Transverse colon (tissue), 4 donors: Measurements from ENCODE around the gene RAB37. TPM values are rescaled to one million over a fixed set of nuclear protein-coding genes. Genes with fewer than 3 reads are reported as not detected.

Experiments
- DNase-seq: peaks from one replicate; pipeline ENCODE4 v3.0.0-alpha.2; 2019
- H3K27ac ChIP-seq, 4 donors: fragments of 200-600 bp; sonication (generic); 2 replicates each; pipeline ENCODE4 v1.5.1; 2016 to 2018; ENCODE audit warnings: inconsistent platforms in 4 of 4
- H3K27me3 ChIP-seq: fragments of 200-600 bp; sonication (generic); 2 replicates; pipeline ENCODE4 v1.5.1; 2017; ENCODE audit warnings: inconsistent platforms
- H3K36me3 ChIP-seq, 4 donors: fragments of 200-600 bp; sonication (generic); 2 replicates each; pipeline ENCODE4 v1.5.1; 2017 to 2019; ENCODE audit warnings: inconsistent platforms in 4 of 4
- H3K4me1 ChIP-seq, 4 donors: fragments of 200-600 bp; sonication (generic); 2 replicates each; pipeline ENCODE4 v1.5.1; 2017 to 2020; ENCODE audit warnings: inconsistent platforms in 4 of 4
- H3K4me3 ChIP-seq, 4 donors: fragments of 200-600 bp; sonication (generic); 1 replicate in 1 of 4; 2 replicates in 3 of 4; pipeline versions ENCODE4 v1.5.1 to v1.6.1; 2017 to 2019; ENCODE audit warnings: inconsistent platforms in 4 of 4
- H3K9me3 ChIP-seq, 2 donors: fragments of 200-600 bp; sonication (generic); 2 replicates each; pipeline ENCODE4 v1.5.1; 2017 to 2019; ENCODE audit warnings: inconsistent platforms in 2 of 2
- EP300 ChIP-seq: sonication (generic); formaldehyde crosslinking; IDR thresholded peaks from one replicate; pipeline ENCODE4 v1.6.1; 2017; ENCODE audit warnings: antibody characterized with exemption, low read depth
- POLR2A ChIP-seq: fragments of 450-650 bp; IDR thresholded peaks from one replicate; pipeline ENCODE4 v1.6.1; 2016; ENCODE audit warnings: antibody characterized with exemption, mild to moderate bottlenecking, moderate library complexity
- POLR2AphosphoS5 ChIP-seq, 3 donors: sonication (generic); formaldehyde crosslinking; IDR thresholded peaks; one replicate each; pipeline ENCODE4 v1.6.1; 2016; ENCODE audit warnings: antibody characterized with exemption in 3 of 3
- WGBS, 2 donors: methylation state at CpG; one replicate each; pipeline ENCODE4 v1.1.5; 2018; ENCODE audit warnings: low coverage in 1 of 2; 5-methylcytosine and 5-hydroxymethylcytosine counted together
- in situ Hi-C, 4 donors: fragments of 200-750 bp; cut with MboI; loops; one replicate each; pipeline versions ENCODE4 v1.15.0 to v1.15.1; 2017; ENCODE audit warnings: low sequenced_read_pairs in 3 of 4, low pct_ligation_motif_present in 1 of 4, low pct_unique_long_range_greater_than_20kb in 1 of 4
- intact Hi-C: fragments of 100-400 bp; cut with DNase I; formaldehyde crosslinking; loops from one replicate; pipeline ENCODE4 v1.15.1; 2023; ENCODE audit warnings: low total_unique reads
- total RNA-seq, 4 donors: library from RNA; depleted of rRNA; stranded (reverse); fragments of >200 nt; gene quantifications; one replicate each; pipeline ENCODE4 v1.1.0, GENCODE V29; 2016
- TF ChIP-seq, protein P1 (sequence below), 5 experiments: fragments of 200-600 bp in 3 of 5; fragments of 450-650 bp in 2 of 5; sonication (generic) in 3 of 5; IDR thresholded peaks; 1 replicate in 2 of 5; 2 replicates in 3 of 5; pipeline ENCODE4 v1.5.1; 2016 to 2017; ENCODE audit warnings: antibody characterized with exemption in 5 of 5, inconsistent platforms in 3 of 5, mild to moderate bottlenecking in 2 of 5, moderate library complexity in 1 of 5

Gene RAB37
- total RNA-seq, 4 donors from 2014 or later = 5.2 to 10.5 (median 5.4) TPM; not detected in 1

DNA sequence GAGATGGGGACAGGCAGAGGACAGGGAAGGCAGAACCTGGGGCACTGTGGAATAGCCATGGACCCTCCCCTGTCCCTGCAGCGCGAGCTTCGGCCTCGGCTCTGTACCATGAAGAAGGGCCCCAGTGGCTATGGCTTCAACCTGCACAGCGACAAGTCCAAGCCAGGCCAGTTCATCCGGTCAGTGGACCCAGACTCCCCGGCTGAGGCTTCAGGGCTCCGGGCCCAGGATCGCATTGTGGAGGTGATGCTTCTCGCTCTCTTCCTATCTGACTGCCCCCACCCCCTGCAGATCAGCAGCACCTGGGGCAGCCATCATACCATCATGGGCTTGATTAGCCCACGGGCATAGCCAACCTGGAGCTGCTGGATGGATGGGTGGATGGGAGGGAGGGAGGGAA lies 24.9 kb downstream of the RAB37 start:
- no peak overlapping the region for H3K4me3 ChIP-seq
- no peaks in the 10 kb centered on the region for H3K27me3 ChIP-seq
- 98% methylated on average over 9 of the region's 11 CpGs; no CpG with 5 or more reads in 1 of the 2 donors for WGBS, 2 donors
- no peaks in the 10 kb centered on the region for H3K9me3 ChIP-seq
- H3K36me3 ChIP-seq = peaks cover 0 to 2% (median 0%) of the 10 kb centered on the region in 4 donors
- in situ Hi-C loops (no loop called here), intact Hi-C loops (no loop called here)
- TF ChIP-seq EP300 (no peak), POLR2A (no peak), POLR2AphosphoS5 (IDR thresholded peaks at IDR 0.05) (no peak)
- TF ChIP-seq, protein P1, sequence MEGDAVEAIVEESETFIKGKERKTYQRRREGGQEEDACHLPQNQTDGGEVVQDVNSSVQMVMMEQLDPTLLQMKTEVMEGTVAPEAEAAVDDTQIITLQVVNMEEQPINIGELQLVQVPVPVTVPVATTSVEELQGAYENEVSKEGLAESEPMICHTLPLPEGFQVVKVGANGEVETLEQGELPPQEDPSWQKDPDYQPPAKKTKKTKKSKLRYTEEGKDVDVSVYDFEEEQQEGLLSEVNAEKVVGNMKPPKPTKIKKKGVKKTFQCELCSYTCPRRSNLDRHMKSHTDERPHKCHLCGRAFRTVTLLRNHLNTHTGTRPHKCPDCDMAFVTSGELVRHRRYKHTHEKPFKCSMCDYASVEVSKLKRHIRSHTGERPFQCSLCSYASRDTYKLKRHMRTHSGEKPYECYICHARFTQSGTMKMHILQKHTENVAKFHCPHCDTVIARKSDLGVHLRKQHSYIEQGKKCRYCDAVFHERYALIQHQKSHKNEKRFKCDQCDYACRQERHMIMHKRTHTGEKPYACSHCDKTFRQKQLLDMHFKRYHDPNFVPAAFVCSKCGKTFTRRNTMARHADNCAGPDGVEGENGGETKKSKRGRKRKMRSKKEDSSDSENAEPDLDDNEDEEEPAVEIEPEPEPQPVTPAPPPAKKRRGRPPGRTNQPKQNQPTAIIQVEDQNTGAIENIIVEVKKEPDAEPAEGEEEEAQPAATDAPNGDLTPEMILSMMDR (IDR thresholded peaks at IDR 0.05) = no peak
- H3K4me1 ChIP-seq = peaks cover 44 to 81% (median 64%) of the 10 kb centered on the region in 4 donors
- DNase-seq = no peak
- no peak overlapping the region for H3K27ac ChIP-seq

DNA sequence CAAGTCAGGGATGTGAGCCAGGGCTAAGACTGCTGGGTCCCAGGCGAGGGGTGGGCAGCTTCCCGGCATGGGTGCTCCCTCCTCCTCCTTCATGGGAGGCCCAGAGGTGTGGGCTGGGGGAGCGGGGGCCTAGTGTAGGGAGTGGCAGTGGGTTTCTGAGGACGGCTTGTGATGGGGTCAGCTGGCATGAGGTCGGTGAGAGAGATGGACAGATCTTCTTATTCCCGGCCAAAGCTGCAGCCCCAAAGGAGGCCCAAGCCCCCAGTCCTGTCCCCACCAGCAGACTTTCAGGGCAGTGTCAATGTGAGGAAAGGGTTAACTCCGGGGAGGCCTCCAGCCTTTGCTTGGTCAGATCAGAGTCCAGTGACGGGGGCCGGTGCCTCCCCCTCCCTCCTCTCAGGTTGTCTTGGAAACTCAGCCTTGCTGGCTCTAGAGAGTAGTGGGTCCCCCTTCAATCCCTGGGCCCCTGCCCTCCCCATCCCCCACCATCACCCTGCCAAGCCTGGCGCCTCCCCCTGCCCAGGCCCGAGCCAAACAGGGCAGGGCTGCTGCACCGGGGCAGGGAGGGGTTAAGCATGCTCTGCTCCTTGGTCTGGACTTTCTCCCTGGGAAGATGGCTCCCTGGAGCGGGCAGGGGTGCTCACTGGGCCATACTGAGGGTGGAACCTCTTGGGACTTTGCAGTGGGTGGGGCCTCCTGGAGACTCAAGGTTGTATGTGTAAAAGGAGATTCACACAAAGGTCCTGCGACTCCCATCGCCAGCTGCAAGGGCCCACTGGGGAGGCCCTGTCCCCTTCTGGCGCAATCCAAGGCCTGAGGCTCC lies 26.7 kb downstream of the RAB37 start:
- no peaks in the 10 kb centered on the region for H3K27me3 ChIP-seq
- intact Hi-C loops (no loop called here), in situ Hi-C loops (no loop called here)
- H3K9me3 ChIP-seq = no peaks in the 10 kb centered on the region
- H3K4me3 ChIP-seq = no peak overlapping the region
- peak overlapping the region; percentile 37 to 58 (median 51) for H3K27ac ChIP-seq
- DNase-seq = peak; percentile 82
- H3K4me1 ChIP-seq = peaks cover 25 to 74% (median 45%) of the 10 kb centered on the region in 4 donors
- WGBS, 2 donors = 67% methylated on average over 11 of the region's 16 CpGs; no CpG with 5 or more reads in 1 of the 2 donors
- H3K36me3 ChIP-seq = peaks cover 0 to 10% (median 1%) of the 10 kb centered on the region in 4 donors
- peak in 2 of 3 donors; percentile 25 to 40 for TF ChIP-seq POLR2AphosphoS5 (IDR thresholded peaks at IDR 0.05)
- peak; percentile 39 for TF ChIP-seq POLR2A
- TF ChIP-seq EP300 = no peak

DNA sequence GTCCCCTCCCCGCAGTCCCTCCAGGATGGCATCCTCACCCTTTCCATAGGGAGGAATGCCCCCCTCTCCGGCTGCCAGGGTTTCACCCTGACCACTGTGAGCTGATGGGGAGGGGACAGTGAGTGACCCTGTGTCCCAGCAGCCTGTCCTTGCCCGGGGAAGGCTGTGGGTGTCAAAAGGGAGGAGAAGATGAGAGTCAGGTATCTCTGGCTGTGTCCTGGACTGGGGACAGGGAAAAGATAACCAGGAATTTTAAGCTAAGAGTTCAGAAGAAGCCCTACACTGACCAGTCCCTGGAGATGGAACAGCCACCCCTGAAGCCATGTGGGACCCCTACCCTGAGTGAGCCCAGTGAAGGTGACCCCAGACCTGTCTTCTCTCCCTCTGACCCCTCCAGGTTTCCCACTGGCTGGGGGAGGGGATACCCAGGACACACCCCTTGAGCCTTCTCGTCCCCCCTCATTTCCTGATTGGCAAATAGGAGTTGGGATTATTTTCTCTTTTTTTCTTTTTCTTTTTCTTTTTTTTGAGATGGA lies 27.8 kb downstream of the RAB37 start:
- H3K27ac ChIP-seq = peak overlapping the region; percentile 15 to 55 (median 42)
- no peaks in the 10 kb centered on the region for H3K27me3 ChIP-seq
- H3K4me3 ChIP-seq = no peak overlapping the region
- in situ Hi-C loops (no loop called here), intact Hi-C loops (no loop called here)
- H3K4me1 ChIP-seq = peaks cover 16 to 64% (median 35%) of the 10 kb centered on the region in 4 donors
- TF ChIP-seq POLR2AphosphoS5 (IDR thresholded peaks at IDR 0.05) = no peak
- TF ChIP-seq POLR2A = no peak
- TF ChIP-seq EP300 = no peak
- TF ChIP-seq, protein P1 (IDR thresholded peaks at IDR 0.05) = no peak
- H3K9me3 ChIP-seq = no peaks in the 10 kb centered on the region
- no peak for DNase-seq
- 85% methylated on average over 4 of the region's 4 CpGs; no CpG with 5 or more reads in 1 of the 2 donors for WGBS, 2 donors
- peaks cover 0 to 10% (median 3%) of the 10 kb centered on the region in 4 donors for H3K36me3 ChIP-seq

DNA sequence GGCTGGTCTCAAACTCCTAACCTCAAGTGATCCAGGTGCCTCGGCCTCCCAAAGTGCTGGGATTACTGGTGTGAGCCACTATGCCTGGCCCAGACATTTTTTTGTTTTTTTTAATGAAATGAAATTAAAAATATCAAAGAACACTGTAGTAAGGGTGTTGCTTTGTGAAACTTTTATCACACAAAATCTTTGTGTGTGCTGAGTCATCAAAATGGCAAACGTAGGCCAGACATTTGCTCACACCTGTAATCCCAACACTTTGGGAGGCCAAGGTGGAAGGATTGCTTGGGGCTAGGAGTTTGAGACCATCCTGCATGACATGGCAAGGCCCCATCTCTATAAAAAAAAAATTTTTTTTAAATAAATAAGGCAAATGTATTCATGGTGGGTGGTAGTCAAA lies 29.4 kb downstream of the RAB37 start:
- TF ChIP-seq, protein P1 (IDR thresholded peaks at IDR 0.05) = no peak
- no peak for TF ChIP-seq POLR2A
- TF ChIP-seq POLR2AphosphoS5 (IDR thresholded peaks at IDR 0.05) = no peak
- WGBS, 2 donors = 75 to 96% methylated on average over 2 of the region's 2 CpGs
- Histone ChIP-seq H3K36me3 (peaks cover 0 to 15% (median 3%) of the 10 kb centered on the region in 4 donors), H3K27ac (no peak overlapping the region), H3K4me1 (peaks cover 7 to 54% (median 27%) of the 10 kb centered on the region in 4 donors), H3K9me3 (no peaks in the 10 kb centered on the region), H3K27me3 (no peaks in the 10 kb centered on the region), H3K4me3 (no peak overlapping the region)
- no peak for DNase-seq
- intact Hi-C loops = no loop called here
- in situ Hi-C loops = no loop called here
